HG03095 (cell line): Measurements from ENCODE around the gene BANK1.

Source experiments
- ATAC-seq: cut with Tn5 transposase; IDR thresholded peaks from one replicate; pipeline ENCODE4 v1.9.1; 2021; ENCODE audit warnings: moderate library complexity; ENCODE audit not compliant: unreplicated experiment

Gene BANK1, protein sequence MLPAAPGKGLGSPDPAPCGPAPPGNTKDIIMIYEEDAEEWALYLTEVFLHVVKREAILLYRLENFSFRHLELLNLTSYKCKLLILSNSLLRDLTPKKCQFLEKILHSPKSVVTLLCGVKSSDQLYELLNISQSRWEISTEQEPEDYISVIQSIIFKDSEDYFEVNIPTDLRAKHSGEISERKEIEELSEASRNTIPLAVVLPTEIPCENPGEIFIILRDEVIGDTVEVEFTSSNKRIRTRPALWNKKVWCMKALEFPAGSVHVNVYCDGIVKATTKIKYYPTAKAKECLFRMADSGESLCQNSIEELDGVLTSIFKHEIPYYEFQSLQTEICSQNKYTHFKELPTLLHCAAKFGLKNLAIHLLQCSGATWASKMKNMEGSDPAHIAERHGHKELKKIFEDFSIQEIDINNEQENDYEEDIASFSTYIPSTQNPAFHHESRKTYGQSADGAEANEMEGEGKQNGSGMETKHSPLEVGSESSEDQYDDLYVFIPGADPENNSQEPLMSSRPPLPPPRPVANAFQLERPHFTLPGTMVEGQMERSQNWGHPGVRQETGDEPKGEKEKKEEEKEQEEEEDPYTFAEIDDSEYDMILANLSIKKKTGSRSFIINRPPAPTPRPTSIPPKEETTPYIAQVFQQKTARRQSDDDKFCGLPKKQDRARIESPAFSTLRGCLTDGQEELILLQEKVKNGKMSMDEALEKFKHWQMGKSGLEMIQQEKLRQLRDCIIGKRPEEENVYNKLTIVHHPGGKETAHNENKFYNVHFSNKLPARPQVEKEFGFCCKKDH

DNA sequence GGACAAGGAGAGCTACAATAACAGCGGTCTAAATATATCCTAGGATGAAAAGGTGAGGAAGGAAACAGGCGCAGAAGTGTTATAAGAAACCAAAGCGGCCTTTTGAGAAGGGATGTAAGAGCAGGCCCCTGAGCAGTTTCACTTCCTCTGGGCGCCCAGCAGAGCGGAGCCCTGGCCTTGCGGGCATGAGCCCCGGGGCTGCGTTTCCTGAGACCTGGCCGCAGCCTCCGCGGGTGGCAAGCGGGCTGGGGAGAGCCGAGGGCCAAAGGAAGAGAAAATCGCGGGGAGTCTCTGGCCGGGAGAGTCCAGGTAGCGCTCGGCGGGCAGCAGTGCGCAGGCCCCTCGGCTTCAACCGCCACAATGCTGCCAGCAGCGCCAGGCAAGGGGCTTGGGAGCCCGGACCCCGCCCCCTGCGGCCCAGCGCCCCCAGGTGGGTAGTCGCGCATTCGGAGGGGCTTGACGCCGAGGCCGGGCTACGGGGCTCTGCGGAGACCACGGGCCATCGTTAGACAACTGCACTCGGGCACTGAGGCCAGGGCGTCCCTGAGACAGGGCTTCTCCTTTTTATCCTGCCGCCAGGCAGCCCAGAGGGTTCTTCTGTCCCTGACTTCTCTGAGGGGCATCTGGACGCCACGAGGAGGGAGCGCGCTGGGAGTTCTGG lies at the start of gene BANK1:
Gene BANK1 (plus strand): TSS at position 210 of the 661 bp plus-strand sequence. CDS start 151 bp downstream, at position 361.
- ATAC-seq: peak; percentile 100

DNA sequence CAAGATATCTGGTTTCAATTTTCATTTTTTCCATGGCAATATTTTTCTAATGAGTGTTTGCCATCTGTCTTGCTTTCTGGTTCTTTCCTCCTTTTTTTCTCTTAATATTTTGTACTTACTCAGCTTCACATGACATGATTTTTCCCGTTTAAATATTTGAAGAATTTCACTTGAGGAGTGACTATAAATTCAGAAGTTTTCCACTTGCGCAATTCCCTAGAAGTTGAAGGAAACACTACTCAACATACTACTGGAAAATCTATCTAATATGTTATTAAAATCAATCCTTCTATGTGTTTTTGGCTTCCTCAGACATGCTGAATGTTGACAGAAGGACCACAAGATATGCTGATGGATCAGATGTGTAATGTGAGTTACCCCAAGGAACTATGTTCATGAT lies 36.8 kb upstream of the BANK1 start:
- ATAC-seq: no peak

DNA sequence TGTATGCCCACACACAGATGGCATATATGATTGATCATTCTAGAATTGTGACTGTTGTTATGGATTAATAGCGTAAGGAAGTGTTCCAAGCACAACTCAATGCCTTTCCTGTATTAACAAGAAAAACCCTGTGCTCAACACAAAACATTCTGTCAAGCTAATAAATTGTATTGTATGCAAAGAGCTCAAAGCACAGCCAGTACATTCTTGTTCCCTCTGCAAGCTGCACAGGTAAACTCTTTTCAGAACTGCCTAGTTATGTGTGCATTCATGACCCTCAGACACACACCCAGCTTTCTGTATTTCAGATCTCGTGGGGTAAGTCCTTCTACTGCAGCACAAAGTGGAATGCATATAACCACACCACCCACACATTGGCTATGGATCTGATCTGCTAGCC lies 34.3 kb upstream of the BANK1 start:
- ATAC-seq: no peak

DNA sequence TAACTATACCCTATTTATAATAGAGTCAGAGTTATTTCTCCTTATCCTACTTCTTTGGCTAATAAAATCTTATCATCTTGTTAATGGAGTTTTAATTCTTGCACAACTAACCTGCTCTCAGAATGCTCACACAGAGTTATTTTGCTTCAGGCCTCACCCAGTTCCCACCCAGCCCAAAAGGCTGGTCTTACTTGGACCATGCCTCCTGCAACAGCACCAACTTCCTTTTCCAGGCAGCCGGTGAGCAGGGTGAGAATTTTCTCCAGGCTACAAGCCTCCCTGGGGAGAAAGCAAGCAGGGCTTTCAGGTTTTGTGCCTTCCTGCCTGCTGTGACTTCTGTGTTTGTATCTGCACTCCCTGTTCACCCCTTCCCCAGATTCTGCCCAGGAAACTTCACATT lies 29.1 kb upstream of the BANK1 start:
- ATAC-seq: no peak

DNA sequence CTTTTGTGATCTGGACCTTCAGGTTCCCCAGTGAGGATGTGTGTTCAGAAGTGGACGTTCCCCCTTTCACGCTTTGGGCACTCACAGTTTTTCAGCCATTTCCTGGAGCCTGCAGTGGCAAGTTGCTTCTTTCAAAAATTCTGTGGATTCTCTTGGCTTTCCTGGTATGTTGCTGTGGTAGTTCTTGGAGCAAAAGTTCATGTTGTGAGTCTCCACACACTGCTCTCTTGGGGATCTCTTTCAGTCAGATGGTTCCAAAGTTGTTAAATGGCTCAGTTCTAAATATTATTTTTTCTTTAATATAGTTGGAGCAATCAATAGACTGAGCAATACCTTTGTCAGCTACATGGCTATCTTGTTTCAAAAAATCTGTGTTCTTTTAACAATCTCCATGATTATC lies 28.5 kb upstream of the BANK1 start:
- no peak for ATAC-seq

DNA sequence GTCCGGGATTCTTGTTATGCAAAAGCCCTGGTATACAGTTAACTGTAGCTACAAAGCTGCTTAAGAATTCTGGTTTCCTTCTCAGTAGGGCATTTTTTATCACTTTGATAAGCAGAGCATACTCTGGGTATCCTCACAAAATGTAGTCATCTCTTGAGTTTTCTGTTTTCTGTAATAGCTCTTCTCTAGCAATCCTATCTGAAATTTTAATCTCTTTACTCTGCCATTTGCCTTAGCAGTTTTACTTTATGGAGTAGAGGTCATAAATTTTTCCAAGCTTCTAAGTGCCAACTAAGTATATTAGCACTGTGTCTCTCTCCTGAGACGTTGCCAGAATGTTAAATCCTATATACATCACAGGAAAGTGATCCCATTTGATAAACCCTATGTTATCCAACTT lies 28.0 kb upstream of the BANK1 start:
- no peak for ATAC-seq

DNA sequence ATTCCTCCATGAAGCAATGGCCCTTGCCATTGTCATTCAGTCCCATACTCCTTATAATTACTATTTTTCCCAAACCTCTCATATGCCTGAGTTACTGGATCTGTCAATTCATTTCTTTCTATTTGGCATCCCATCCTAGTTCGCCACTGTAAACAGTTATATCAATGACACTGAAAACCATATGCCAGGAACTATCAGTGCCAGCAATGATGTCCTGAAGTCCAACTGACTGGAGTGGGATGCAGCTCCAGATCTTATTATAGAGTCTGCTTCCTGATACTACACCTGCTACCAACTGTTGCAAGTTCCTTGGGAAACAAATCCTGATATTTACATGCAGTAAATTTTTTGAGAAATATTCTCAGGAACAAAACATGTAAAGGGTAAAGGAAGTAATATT lies 27.0 kb upstream of the BANK1 start:
- no peak for ATAC-seq

DNA sequence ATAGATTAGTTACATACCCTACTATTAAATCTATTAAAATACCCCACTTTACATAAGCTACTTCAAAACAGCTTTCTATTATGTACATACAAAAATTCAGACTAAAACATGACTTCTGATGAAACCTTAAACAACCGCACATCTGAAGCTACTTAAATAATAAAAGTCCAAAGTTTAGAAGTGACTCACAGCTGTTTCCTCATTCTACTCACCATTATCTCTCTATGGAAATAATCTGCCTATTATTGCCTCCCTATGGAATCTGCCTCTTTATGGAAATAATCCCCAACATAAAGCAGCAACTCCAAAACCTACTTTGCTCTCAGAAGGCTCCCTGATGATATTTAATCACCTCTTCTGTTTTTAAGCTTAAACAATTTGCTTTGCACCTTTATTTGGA lies 15.7 kb upstream of the BANK1 start:
- ATAC-seq: no peak

DNA sequence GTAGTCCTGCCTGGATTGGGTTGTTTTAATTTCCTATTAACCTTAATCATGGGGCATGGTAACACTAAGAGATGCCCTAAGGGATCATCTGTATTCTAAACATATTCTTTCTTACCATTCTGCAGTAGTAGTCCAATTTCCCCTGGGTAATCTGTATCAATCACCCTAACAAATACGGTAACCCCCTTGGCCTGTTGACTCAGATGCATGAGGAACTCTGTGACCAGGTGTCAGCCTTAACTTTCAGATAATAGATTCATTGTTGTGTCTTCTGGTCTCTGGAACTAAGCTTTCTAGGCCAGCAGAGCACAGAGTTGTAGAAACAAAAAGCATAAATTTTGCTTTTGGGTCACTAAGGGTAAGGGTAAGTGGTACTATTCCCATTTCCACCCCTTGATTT lies 13.1 kb upstream of the BANK1 start:
- ATAC-seq: no peak

DNA sequence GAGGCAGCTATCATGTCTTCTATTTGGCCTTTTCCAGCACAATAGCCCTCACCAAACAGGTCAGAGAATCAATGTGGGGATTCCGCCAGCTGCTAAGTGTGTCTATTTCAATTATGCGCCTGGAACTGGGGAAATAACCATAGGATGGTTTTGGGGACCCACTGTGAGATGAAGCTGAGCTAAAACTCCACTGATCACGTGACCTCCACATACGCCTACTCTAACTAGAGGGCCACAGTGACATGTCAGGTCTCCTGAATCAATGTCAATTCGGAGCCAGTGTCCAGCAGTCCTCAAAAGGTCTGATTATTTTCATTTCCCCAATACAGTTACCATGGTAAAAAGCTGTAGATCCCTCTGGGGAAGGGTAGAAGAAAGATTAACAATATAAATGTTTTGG lies 10.2 kb upstream of the BANK1 start:
- ATAC-seq: no peak

DNA sequence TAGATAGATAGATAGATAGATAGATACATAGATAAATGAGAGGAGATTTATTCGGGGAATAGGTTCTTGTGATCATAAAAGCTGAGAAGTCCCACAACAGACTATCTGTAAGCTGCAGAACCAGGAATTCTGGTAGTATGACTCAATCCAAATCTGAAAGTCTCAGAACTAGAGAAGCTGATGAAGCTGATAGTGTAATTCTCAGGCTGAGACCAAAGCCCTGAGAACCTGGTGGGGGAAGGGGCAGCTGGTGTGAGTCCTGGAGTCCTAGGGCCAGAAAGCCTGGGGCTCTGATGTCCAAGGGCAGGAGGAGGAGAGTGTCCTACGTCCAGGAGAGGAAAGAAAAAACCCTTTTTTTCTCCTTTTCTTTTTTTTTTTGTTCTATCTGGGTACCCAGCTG lies 8.0 kb upstream of the BANK1 start:
- ATAC-seq: no peak

DNA sequence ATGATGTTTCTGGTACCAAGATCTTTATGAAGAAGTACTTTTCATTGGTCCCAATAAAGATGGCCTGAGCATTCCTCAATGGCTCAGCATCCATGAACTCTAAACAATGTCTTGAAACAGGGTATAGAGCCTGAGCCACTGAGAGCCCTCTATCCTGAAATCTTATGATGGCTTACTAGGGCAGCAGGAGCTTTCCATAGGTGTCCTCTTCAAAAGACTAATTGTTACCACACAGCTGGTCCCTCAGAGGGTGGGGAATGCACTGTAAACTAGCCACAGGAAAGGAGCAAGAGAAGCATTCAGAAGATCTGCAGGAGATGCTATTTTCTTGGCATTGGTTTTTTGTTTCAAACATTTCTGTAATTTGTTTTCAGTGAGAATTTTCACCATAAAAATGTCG lies 5.6 kb upstream of the BANK1 start:
- ATAC-seq: no peak

DNA sequence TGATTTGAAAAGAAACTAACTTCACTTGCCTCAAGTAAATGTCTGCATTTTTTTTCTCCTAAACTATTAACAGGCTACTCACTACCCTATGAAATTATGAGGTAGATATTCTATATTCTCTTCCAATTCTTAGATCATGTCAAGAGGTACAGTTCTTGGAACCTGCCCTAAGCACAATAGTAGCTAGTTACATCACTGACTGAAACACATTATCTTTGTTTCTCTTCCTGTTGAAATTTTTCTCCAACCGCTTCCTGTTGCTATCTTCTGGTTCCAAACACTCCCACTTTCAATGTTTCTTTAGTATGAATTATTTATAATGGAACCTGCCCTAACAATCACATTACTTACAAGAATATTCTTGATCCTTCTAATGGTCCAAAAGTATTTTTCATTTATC lies 5.0 kb upstream of the BANK1 start:
- ATAC-seq: no peak

DNA sequence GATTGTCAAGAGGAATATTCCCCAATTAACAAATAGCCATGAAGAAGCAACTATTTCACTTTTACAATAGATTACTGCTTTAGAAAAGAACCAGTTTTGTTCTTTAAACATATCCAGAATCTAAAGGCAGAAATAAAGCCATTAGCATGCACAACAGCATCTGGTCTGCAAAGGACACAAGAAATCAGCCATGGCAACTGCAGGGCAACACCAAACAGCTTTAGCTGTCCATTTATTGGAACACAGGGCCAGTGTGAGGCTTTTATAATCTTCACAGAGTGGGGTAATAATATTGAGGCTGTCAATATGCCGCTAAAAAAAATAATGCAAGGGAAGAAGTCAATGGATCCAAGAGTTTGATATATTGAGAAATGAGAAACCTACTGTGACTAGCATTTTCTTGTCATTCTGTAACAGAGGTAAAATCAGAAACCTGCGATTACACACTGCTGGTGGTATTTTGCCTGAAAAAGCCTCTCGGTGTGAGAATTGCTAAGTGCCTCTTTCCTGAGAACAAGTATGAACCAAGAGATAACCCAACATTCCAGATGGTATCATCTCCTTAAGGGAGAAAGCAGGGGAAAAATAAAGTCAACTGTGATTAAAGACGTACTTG lies 2.7 kb upstream of the BANK1 start:
- no peak for ATAC-seq

DNA sequence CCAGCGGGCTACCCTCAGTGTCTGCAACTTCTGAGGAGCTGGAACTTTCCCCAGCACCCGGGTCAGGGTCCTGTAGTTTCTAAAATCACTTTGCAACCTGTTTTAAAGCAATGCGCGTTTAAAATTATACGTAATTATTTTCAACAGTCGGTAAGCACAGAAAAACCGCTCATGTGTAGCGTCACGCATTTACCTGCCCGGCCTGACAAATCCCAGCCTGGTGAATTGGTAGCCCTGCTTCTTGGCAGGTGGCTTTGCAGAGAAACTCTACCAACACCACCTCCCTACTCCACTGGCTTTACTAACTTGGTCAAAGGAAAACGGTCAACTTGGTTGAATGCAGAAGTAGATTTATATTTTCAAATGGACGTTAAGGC lies 640 bp downstream of the BANK1 start:
- no peak for ATAC-seq

DNA sequence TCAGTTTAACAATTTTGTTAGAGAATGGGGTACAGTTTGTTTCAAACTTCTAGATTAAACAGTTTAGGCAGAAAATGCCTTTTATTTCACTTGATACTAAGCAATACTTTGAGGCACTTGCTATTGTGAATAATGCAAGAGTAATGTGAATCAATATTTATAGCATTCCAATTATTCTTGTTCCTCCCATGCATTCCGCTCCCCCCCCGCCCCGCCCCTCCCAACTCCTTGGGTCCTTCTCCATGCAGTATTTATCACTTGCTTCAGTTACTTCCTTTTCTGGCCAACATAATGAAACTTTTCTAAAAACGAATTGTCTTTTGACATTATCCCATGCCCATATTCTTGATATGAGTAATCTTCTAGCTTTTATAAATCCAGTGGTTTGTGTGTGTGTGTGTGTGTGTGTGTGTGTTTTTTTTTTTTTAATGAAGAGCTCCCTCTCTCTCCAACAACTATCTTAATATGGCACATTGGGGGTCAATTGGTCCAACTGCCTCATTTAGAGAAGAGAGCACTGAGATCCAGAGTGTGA lies 1.6 kb downstream of the BANK1 start:
- no peak for ATAC-seq

DNA sequence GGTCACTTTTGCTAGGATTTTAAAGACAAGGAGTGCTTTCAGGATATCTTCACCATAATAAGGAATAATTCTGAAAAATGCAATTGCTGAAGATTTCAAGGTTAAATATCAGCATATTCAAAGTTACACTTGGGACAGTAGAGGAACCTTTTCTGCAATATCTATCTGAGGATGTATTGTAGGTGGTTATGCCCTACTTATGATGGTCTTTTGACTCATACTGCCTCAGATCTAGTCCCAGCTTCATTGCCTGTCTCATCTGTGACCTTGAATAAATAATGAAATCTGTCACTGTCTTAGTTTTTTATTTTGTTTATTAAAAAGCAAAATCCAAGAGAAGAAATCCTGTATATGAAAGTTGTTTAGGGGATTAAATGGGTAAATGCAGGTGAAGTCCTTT lies 2.9 kb downstream of the BANK1 start:
- ATAC-seq: no peak

DNA sequence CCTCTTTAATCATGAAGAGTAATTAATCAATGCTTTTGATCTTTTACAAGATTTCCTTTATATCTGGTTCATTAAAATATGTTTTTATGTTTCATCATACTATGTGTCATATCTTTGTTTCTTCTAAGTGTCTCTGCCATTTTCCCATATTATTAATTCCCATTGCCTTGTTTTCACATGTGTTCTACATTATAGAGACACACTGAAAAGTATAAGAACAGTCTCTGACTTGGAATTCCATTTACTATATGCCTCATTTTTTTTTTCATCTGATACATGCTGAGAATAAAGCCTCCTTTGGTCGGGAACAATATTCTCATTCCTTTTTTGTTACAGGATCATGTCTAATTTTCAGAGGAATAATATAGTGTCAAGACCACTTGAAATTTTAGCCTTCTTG lies 4.3 kb downstream of the BANK1 start:
- no peak for ATAC-seq

DNA sequence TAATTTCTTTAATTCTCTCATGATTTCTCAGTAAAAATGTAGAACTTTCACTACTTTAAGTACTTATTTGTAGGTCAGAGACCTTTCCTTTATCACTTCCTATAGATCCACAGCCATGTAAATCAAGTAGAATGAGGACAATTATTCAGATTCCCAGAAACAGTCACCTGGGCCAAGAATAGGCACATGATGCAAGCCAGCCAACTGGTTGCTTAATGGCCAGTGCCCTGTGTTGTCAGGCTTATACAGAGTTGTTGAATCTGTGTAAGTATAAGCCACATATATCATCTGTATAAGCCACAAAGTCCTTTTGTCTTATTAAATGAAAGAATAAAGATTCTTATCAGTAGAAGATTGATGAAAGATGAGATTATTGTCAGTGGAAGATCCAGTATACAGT lies 5.2 kb downstream of the BANK1 start:
- ATAC-seq: no peak

DNA sequence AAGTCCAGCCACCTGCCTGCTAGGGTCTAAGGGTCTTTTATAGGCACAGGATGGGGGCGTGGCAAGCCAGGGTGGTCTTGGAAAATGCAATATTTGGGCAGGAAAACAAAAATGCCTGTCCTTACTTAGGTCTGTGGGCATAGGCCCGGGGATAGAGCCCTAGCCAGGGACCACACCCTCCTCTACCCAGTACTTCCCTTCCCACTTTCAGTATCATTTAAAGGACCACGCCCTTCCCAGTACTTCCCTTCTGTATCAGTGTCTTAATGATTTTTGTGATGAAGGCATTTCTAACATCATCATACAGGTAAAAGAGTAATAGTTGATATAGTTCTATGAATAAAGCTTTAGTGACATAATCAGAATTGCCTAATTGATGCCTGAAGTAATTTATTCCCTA lies 11.4 kb downstream of the BANK1 start:
- no peak for ATAC-seq

DNA sequence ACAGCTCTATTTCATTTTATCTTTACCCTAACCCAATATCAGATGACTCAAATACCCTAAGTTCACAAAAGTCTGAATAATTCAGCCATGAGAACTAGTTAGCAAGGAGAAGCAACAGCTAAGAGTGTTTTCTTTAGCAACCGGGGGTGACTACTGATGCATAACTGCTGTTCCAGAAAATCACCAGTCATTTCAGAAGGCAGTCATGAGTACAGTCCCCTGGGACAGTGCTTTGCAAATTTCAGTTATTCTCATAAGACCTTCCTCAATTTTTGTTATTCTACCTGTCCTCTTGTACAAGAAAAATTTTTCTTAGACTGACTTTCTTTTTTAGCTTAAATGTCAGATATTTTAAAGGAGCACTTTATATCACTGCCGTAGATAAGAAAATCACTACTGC lies 16.4 kb downstream of the BANK1 start:
- ATAC-seq: peak; percentile 99
